Stimulated activated naive CD8-positive, alpha-beta T cell treated with anti-CD3 and anti-CD28 coated beads, Interleukin-15, Interleukin-2, amounts not matched to agents 100 ng/mL and 50 ng/mL, for 24 hours (primary cell): Measurements from ENCODE around the gene RAD51AP2.

Source experiments
- H3K27ac Mint-ChIP-seq: one replicate; pipeline ENCODE4 v1.8.0; 2021; ENCODE audit warnings: mild to moderate bottlenecking, mixed read lengths
- H3K27me3 Mint-ChIP-seq: one replicate; pipeline ENCODE4 v1.8.0; 2021; ENCODE audit warnings: mixed read lengths
- H3K36me3 Mint-ChIP-seq: one replicate; pipeline ENCODE4 v1.8.0; 2021; ENCODE audit warnings: low read depth, mixed read lengths
- H3K4me1 Mint-ChIP-seq: one replicate; pipeline ENCODE4 v1.8.0; 2021; ENCODE audit warnings: low read depth, mixed read lengths
- H3K4me3 Mint-ChIP-seq: one replicate; pipeline ENCODE4 v1.8.0; 2021; ENCODE audit warnings: mild to moderate bottlenecking, mixed read lengths
- H3K9me3 Mint-ChIP-seq: one replicate; pipeline ENCODE4 v1.8.0; 2021; ENCODE audit warnings: mixed read lengths

Gene RAD51AP2

DNA sequence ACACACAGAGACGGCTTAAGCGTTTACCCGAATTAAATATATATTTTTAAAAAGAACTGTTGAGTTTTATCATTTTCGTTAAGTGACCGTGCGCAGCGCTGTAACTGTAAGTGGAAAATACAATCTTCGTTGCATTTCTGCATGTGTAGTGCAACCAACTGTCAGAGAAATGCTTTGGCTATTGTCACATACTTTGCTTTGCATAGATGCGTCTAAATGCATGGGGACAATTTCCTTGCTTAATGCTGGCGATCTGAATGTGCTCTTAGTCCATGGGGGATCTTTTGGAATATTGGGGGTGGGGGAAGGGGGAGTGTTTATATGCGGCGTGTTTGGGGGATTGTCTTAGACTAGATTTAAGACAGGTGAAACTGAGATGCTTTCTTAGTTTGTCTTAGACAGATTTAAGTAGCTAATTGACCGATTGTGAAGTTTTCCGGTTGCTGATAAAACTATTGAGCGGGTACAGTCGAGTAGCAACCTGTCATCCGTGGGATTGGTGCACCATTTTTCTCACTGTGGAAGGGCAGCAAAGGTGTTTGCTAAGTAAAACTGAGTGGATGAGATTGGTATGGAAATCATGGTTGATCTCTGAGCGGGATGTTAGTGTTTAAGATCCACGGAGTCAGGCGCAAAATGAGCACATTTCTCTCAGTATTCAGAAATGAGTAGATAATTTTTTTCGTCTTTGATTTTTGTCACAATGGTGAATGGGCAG lies 22.7 kb upstream of the RAD51AP2 start:
- Mint-ChIP-seq H3K36me3 (no peaks in the 10 kb centered on the region), H3K4me1 (no peaks in the 10 kb centered on the region), H3K27me3 (peaks cover 64% of the 10 kb centered on the region), H3K4me3 (no peak overlapping the region), H3K9me3 (no peaks in the 10 kb centered on the region), H3K27ac (no peak overlapping the region)

DNA sequence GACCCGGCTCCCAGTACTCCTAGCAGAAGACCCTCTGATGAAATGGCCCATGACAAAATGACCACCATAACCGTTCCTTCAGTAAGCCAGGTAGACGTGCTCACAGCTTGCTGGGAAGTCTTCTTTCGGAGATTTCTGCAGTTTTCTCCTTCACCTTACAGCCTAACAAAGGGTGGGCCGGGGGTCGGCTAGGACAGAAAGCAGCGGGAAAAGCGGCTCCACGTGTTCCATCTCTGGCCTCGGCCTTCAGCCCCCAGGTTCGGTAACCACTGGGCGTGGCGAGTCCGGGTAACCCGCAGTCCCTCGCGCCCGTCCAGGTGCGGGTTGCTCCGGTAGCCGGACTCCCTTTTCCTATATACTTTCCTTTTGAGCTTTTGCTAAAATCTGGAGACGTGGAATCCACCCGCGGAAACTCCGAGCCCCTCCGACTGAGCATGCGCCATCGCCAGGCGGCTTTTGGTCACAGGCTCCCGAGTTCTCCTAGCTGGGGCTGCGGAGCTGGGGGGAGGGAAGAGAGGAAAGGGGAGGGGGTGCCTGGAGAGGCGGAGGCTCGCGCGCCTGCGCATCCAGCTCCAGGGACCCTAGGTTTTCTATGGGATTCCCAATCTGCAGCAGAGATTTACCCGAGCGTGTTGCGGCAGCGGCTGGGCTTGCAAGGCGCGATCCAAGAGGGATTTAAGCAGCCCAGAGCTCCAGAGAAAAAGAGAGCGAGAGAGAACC lies 22.0 kb upstream of the RAD51AP2 start, which contains the start of gene VSNL1:
VSNL1 (plus strand) TSS at position 604 of the 720 bp plus-strand sequence. CDS start 51,379 bp downstream, outside the sequence.
- Mint-ChIP-seq H3K27me3 (peaks cover 68% of the 10 kb centered on the region), H3K27ac (no peak within 1 kb of the TSS)

DNA sequence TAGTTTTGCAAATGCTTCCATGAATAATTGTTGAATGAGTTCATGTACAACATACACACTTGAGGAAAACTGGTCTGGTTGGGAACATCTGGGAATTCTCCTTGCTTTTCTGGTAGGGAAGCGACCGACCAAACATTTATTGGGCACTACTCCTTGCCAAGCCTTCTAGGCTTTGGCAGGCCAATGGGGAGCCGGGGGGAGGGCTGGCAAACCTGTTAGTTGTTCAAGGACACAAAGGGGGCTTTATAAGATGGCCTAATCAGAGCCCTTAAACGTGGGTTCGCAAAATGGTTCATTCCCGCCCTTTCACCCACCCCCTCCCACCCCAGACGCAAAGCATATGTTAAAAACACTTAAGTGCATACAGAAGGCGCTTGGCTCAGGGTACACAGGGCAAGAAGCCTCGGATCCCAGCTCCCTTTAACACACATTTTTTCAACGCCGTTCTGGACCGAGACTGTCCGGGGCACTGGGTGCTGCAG lies 21.4 kb upstream of the RAD51AP2 start:
- Mint-ChIP-seq H3K27me3 (peaks cover 72% of the 10 kb centered on the region), H3K27ac (no peak overlapping the region), H3K9me3 (no peaks in the 10 kb centered on the region), H3K4me1 (no peaks in the 10 kb centered on the region), H3K36me3 (no peaks in the 10 kb centered on the region), H3K4me3 (no peak overlapping the region)

More for the DNA sequence above, 22.0 kb upstream of the RAD51AP2 start, which contains the start of gene VSNL1:
- H3K4me1 Mint-ChIP-seq, result no peaks in the 10 kb centered on the region
- no peaks in the 10 kb centered on the region for H3K9me3 Mint-ChIP-seq
- H3K36me3 Mint-ChIP-seq, result no peaks in the 10 kb centered on the region
- H3K4me3 Mint-ChIP-seq, result no peak within 1 kb of the TSS

DNA sequence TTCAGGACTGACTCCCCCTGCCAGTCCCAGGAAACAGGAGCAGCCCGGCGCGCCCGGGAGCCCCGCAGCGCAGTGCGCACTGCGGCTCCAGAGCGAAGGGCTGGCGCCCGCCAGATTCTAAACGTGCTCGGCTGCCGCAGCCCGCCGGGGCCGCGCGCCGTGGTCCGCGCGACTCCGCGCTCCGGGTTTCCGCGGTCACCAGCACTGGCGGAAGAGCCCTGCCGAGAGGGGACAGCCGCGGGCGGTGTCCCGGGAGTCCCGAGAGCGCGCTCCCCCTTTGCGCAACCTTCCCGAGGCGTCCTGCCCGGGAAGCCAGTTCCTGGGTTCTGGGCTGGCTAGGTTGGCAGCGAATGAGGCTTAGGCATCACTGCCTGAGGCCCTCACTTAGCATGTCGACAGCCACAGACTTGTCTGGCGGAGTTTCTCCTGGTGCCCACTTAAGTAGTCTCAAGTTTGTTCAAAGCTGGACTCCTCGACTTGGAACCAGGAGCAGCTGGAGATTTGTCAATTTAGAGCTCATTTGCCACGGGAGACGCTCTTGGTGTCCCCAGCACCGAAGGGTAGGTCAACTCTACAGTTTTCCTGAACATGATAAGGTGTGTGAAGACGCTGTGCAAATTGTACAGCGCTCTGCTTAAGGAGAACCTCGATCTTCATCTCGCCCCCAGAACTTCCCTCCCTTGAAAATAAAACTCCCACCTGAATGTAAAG lies 20.8 kb upstream of the RAD51AP2 start:
- Mint-ChIP-seq H3K36me3 (no peaks in the 10 kb centered on the region), H3K4me3 (no peak overlapping the region), H3K27me3 (peaks cover 72% of the 10 kb centered on the region), H3K4me1 (no peaks in the 10 kb centered on the region), H3K27ac (no peak overlapping the region), H3K9me3 (no peaks in the 10 kb centered on the region)

DNA sequence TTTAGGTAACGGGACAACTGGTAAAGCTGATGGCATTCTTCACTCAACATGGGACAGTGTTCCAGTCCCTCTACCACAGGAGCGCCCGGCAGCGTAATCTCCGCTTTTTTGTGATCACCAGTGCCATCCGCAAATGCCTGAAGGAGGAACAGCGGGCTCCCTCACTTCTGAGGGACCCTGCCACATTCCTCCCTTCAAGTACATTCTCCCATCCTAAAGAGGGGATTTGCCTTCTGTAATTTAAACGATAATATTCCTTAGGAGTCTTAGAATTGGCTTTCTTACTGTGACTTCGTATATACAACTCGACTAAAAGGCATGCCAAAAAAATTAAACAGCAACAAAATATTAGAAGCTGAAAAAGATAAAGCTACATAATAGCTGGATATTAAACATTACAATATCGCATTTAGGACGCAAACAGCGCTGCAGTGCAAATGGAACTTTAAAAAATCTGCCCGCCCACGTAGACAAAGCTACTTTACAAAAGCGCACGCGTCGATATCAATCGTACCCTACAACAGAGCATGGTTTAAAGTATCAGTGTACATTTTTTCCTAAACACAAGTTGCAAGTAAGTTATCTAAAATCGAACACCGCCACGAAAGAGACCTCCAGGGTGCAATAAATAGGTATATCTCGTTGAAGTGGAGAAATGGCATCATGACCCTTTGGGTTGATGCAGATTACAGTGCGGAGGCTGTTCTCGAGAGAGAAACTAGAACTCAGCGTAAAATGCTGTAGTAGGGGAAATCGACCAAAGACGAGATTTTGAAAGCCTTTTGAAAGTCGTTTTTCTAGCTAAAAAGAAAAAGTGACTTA lies 20.0 kb upstream of the RAD51AP2 start:
- Mint-ChIP-seq H3K27me3 (peaks cover 65% of the 10 kb centered on the region), H3K9me3 (no peaks in the 10 kb centered on the region), H3K36me3 (no peaks in the 10 kb centered on the region), H3K4me3 (no peak overlapping the region), H3K4me1 (no peaks in the 10 kb centered on the region), H3K27ac (no peak overlapping the region)

DNA sequence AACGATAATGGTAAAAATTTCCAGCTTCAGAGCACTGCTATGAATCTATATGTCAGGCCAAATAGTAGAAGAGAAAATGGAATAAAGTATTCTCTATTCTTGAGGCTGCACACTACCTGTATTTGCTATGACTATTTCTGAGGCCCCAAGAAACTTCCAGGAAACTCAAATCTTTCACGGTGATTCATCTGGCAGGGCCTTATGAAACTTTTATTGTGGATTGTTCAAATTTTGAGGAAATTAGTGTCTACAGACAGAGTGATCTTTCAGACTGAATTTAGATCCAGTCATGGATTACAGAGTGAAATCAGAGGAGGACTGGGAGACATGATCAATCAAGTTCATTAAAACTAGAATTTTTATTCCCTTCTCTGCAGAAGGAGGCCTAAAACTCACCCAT lies 18.2 kb upstream of the RAD51AP2 start:
- Mint-ChIP-seq H3K4me1 (no peaks in the 10 kb centered on the region), H3K9me3 (no peaks in the 10 kb centered on the region), H3K36me3 (no peaks in the 10 kb centered on the region), H3K27ac (no peak overlapping the region), H3K4me3 (no peak overlapping the region), H3K27me3 (peaks cover 49% of the 10 kb centered on the region)

DNA sequence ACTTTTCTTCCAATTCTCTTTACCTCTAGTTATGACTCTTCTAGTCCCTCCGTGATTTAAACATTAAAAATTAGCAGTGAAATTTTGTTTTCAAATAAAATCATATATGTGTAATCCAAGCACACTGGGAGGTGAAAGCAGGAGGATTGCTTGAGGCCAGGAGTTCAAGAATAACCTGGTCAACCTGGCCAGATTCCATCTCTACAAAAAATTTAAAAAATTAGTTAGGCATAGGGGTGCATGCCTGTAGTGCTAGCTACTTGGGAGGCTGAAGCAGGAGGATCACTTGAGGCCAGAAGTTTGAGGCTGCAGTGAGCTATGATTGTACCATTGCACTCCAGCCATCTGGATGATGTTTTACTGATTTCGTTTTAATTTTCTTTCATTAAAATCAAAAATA lies 15.3 kb upstream of the RAD51AP2 start:
- H3K27me3 Mint-ChIP-seq, result peaks cover 22% of the 10 kb centered on the region
- no peaks in the 10 kb centered on the region for H3K4me1 Mint-ChIP-seq
- no peak overlapping the region for H3K27ac Mint-ChIP-seq
- H3K4me3 Mint-ChIP-seq, result no peak overlapping the region
- no peaks in the 10 kb centered on the region for H3K36me3 Mint-ChIP-seq
- H3K9me3 Mint-ChIP-seq, result no peaks in the 10 kb centered on the region

DNA sequence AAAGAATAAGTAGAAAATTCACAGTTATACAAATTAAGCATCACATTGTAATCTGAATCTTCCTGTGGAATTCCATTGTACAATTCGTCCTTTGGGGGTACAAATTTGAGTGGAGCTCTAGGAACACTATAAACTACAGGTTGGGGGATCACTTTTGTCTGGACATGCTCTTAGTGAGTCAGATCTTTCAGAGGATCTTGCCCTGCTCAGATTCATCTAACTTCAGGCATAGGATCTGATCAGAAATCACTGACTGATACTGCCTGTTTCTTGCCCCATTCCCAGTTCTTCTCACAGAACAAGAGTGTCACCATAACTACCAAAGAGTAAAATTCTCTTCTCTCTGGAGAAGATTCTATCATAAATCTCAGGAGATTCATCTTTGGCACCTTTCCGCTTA lies 11.5 kb upstream of the RAD51AP2 start:
- Mint-ChIP-seq H3K27ac (no peak overlapping the region), H3K4me1 (no peaks in the 10 kb centered on the region), H3K36me3 (no peaks in the 10 kb centered on the region), H3K27me3 (peaks cover 13% of the 10 kb centered on the region), H3K9me3 (no peaks in the 10 kb centered on the region), H3K4me3 (no peak overlapping the region)

DNA sequence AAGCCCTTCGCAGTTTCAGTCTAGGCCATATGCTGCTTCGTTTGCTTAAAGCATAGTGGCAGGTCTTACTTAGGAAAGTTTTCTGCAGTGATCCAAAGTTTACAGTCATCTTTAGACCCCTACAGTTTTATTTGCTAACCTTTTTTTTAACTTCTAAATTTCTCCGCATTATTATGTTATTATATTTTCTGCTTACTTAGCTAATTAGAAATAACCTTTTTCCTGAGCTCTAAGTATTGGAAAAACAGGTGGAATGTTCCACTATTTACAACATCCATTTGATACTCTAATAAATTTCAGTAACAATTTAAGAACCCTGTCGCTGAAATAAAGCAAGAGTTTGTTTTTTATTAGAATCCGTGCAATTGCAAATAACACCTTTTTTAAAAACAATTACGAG lies 4.1 kb upstream of the RAD51AP2 start:
- Mint-ChIP-seq H3K4me1 (no peaks in the 10 kb centered on the region), H3K4me3 (no peak overlapping the region), H3K27ac (no peak overlapping the region), H3K36me3 (no peaks in the 10 kb centered on the region), H3K27me3 (peaks cover 47% of the 10 kb centered on the region), H3K9me3 (no peaks in the 10 kb centered on the region)

DNA sequence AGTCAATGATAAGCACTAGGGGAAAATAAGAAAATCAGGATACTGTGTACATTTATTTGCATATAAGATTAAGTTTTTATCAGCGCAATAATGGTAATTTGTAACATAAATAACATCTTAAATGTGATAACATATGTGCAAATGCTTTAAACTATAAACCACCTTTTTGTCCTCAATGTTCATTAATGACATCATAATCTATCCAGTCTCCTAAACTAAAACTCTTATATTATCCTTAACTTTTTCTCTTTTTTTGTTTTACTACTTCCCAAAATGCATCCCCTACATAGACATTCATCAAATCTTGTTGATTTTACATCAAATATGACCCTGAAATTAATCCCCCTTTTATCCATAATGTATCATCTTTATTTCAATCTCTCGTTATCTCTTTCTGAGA lies 3.4 kb upstream of the RAD51AP2 start:
- H3K27ac Mint-ChIP-seq, result no peak overlapping the region
- H3K27me3 Mint-ChIP-seq, result peaks cover 48% of the 10 kb centered on the region
- no peaks in the 10 kb centered on the region for H3K9me3 Mint-ChIP-seq
- H3K4me1 Mint-ChIP-seq, result no peaks in the 10 kb centered on the region
- no peak overlapping the region for H3K4me3 Mint-ChIP-seq
- H3K36me3 Mint-ChIP-seq, result no peaks in the 10 kb centered on the region

DNA sequence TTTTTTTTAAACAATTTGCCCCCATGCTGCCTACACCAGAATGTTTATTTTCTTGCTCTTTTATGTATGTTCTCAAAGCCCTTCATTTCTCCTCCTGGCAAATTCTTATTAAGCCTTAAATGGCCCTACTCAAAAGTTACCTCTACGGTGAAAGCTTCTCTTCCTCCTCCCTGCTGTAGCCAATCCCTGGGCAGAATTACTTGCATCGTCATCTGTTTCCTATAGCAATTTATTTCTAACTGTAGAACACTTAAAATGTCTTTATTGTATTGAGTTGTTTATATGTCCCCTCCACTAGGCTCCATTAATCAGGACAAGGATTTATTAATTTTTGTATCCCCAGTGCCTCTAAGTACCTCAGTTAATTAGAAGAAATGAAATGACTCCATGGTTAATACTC lies 2.5 kb upstream of the RAD51AP2 start:
- H3K4me1 Mint-ChIP-seq, result no peaks in the 10 kb centered on the region
- H3K27me3 Mint-ChIP-seq, result peaks cover 47% of the 10 kb centered on the region
- no peak overlapping the region for H3K27ac Mint-ChIP-seq
- no peaks in the 10 kb centered on the region for H3K36me3 Mint-ChIP-seq
- no peak overlapping the region for H3K4me3 Mint-ChIP-seq
- no peaks in the 10 kb centered on the region for H3K9me3 Mint-ChIP-seq

DNA sequence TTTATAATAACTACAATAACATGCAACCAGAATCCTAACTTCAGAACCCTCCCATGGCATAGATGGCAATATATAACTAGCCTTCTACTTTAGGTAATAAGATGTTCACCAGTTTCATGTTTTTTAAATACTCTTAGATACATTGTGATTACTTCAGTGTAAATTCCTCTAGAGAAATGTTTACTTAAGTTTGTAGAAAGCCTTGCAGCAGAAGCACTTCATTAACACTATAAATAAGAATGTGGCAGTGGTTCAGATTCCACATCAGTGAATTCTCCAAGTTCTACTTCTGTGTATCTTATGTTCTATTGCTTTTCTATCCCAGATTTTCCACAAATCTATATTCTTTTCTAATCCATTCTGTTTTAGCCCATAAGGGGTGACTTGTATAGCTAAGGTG lies 1.2 kb upstream of the RAD51AP2 start:
- H3K9me3 Mint-ChIP-seq, result no peaks in the 10 kb centered on the region
- H3K27me3 Mint-ChIP-seq, result peaks cover 38% of the 10 kb centered on the region
- no peaks in the 10 kb centered on the region for H3K4me1 Mint-ChIP-seq
- no peak overlapping the region for H3K4me3 Mint-ChIP-seq
- no peak overlapping the region for H3K27ac Mint-ChIP-seq
- H3K36me3 Mint-ChIP-seq, result no peaks in the 10 kb centered on the region

DNA sequence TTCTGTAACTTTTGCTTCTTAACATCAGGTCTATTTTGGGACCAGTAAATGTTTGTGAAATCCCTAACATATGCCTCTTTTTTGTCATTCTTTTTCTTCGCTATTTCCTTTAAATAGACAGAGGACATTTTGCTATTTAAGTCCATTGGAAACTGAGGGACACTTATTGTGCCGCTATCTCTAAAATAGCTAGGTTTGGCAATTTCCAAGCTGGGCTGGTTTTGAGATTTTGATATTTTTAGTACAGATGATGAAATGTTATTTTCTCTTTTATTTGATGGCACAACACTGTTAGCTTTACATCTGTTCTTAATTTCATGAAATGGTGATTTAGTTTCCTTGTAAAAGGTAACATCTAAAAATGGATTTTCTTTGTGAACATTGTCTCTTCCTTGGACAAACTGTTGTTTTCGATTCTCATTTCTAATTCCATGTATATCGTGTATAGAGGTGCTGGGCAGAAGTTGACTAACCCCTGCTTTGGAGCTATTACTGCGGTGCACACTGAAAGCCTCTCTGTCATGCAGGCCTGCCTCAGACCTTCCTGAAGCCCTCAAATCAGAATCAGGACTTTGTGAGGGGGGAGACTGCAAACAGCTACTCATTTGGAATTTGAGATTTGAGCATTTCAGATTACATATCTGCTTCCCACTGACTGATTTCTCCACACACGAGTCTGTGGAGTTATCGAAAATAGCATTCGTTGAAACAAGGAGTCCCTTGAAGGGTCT lies 594 bp downstream of the RAD51AP2 start:
- no peaks in the 10 kb centered on the region for H3K36me3 Mint-ChIP-seq
- no peaks in the 10 kb centered on the region for H3K4me1 Mint-ChIP-seq
- H3K4me3 Mint-ChIP-seq, result no peak overlapping the region
- H3K9me3 Mint-ChIP-seq, result no peaks in the 10 kb centered on the region
- H3K27me3 Mint-ChIP-seq, result peaks cover 38% of the 10 kb centered on the region
- no peak overlapping the region for H3K27ac Mint-ChIP-seq

DNA sequence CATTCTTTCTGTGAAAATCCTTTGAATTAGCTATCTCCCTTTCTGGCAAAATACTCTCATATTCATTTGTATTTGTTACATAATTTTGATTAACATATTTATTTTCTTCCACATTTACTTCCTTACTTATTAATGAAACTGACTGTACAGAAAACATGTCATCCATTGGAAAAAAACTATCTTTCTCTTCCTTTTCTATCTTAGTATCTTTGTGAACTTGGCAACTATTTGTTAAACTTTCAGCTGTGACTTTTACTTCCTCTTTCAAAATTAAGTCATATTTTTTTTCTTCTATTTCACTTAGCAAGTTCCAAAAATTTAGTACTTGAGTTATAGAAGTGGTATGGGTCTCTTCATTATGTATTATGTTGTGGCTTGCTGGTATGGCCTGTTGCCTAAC lies 2.6 kb downstream of the RAD51AP2 start:
- Mint-ChIP-seq H3K9me3 (no peaks in the 10 kb centered on the region), H3K4me3 (no peak overlapping the region)

More for the DNA sequence above, 2.6 kb downstream of the RAD51AP2 start:
- no peaks in the 10 kb centered on the region for H3K36me3 Mint-ChIP-seq
- peaks cover 31% of the 10 kb centered on the region for H3K27me3 Mint-ChIP-seq
- H3K27ac Mint-ChIP-seq, result no peak overlapping the region
- no peaks in the 10 kb centered on the region for H3K4me1 Mint-ChIP-seq
